HEK293T (cell line): ENCODE measurements around the gene MAN2A1.

Source experiments
- FOXM1 ChIP-seq: fragments of 450-650 bp; IDR thresholded peaks from 2 replicates; pipeline ENCODE4 v1.6.1; 2017; ENCODE audit warnings: mild to moderate bottlenecking, borderline replicate concordance
- HDGF ChIP-seq: fragments of 450-650 bp; IDR thresholded peaks from 2 replicates; pipeline ENCODE4 v1.6.1; 2017; ENCODE audit warnings: antibody characterized with exemption, borderline replicate concordance
- SP1 ChIP-seq: fragments of 450-650 bp; IDR thresholded peaks from 2 replicates; pipeline ENCODE4 v1.6.1; 2017
- ZNF384 ChIP-seq: fragments of 450-650 bp; IDR thresholded peaks from 2 replicates; pipeline ENCODE4 v1.6.1; 2016

- TF ChIP-seq SP1 (no peak), FOXM1 (no peak), ZNF384 (no peak), HDGF (no peak)
These were observed 44.9 kb upstream of the MAN2A1 start for GRCh38 chr5:109644829-109645228.
